GM12891 (cell line): ENCODE data around the gene FLT3.

Experiments
- PAX5 ChIP-seq: IDR thresholded peaks from 2 replicates; pipeline ENCODE4 v1.6.1; 2011; ENCODE audit warnings: low read length, moderate library complexity, mild to moderate bottlenecking; ENCODE audit not compliant: insufficient read depth, severe bottlenecking
- POLR2A ChIP-seq: IDR thresholded peaks from 2 replicates; pipeline ENCODE4 v1.6.1; 2011; ENCODE audit warnings: low read depth, low read length, control low read depth
- POLR2AphosphoS5 ChIP-seq: IDR thresholded peaks from 2 replicates; pipeline ENCODE4 v1.6.1; 2011; ENCODE audit warnings: low read depth, low read length, control low read depth
- POU2F2 ChIP-seq: IDR thresholded peaks from 2 replicates; pipeline ENCODE4 v1.6.1; 2011; ENCODE audit warnings: low read depth, mild to moderate bottlenecking, control low read depth, low read length, moderate library complexity
- SPI1 ChIP-seq: IDR thresholded peaks from 2 replicates; pipeline ENCODE4 v1.6.1; 2011; ENCODE audit warnings: low read depth, low read length, control low read depth
- TAF1 ChIP-seq: IDR thresholded peaks from 2 replicates; pipeline ENCODE4 v1.6.1; 2011; ENCODE audit warnings: low read depth, low read length, control low read depth

DNA sequence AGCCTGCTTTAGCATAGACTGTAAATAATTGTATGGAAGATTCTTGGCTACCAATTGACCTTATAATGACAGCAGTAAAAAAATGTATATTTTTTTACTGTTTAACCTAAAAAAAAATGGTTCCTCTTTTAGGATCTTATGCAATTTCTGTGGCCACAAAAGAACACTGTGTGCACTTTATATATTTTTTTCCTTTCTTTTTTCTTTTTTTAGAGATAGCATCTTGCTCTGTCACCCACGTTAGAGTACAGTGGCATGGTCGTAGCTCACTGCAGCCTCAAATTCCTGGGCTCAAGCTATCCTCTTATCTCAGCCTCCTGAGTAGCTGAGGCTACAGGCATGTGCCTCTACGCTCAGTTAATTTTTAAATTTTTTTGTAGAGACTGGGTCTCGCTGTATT, 6.1 kb downstream of the FLT3 start:
- TF ChIP-seq POLR2A, result no peak
- TF ChIP-seq POLR2AphosphoS5, result no peak
- no peak for TF ChIP-seq TAF1
- TF ChIP-seq POU2F2, result no peak
- TF ChIP-seq SPI1, result no peak
- TF ChIP-seq PAX5, result no peak
